Stimulated activated CD8-positive, alpha-beta memory T cell treated with anti-CD3 and anti-CD28 coated beads, Interleukin-7, amount 100 ng/mL, for 24 hours (primary cell): Measurements from ENCODE around the gene HAS3.
A peak's percentile ranks its signal among the peaks of the same experiment; 100 is the strongest.

Experiments
- DNase-seq: peaks from one replicate; pipeline ENCODE4 v3.0.0-alpha.2; 2020; ENCODE audit warnings: low read depth

HAS3 gene

GRCh38 chr16:69089091-69089910 lies 16.2 kb upstream of the HAS3 start:
- DNase-seq, result no peak

- DNase-seq, result no peak
These were observed 11.5 kb upstream of the HAS3 start for GRCh38 chr16:69093974-69094373.

DNA sequence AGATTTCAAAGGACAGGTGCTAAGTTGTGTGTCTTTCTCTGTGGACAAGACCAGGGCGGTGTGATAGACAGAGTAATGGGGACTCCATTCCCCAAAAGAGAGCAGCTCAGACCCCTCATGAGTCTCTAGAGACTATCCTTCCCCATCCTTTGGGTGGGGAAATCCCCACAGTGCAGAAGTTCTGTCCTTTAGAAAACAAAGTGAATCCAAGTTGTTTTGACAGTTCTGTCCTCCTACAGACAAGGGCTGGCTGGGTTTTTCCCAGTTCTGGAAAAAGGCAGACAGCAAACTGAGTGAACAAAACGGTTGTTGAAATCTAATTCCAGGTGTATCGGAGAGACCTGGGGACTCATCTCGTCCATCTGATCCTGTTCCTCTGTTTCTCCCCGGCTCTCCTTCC lies 11.0 kb upstream of the HAS3 start:
- DNase-seq, result no peak

- DNase-seq, result no peak
These were observed 10.3 kb upstream of the HAS3 start for GRCh38 chr16:69095193-69095592.

- no peak for DNase-seq
These were observed 5.3 kb upstream of the HAS3 start for GRCh38 chr16:69100071-69100691.

GRCh38 chr16:69106491-69107315 lies 1.2 kb downstream of the HAS3 start:
- no peak for DNase-seq

- no peak for DNase-seq
These were observed 2.0 kb downstream of the HAS3 start for GRCh38 chr16:69107316-69107962.

DNA sequence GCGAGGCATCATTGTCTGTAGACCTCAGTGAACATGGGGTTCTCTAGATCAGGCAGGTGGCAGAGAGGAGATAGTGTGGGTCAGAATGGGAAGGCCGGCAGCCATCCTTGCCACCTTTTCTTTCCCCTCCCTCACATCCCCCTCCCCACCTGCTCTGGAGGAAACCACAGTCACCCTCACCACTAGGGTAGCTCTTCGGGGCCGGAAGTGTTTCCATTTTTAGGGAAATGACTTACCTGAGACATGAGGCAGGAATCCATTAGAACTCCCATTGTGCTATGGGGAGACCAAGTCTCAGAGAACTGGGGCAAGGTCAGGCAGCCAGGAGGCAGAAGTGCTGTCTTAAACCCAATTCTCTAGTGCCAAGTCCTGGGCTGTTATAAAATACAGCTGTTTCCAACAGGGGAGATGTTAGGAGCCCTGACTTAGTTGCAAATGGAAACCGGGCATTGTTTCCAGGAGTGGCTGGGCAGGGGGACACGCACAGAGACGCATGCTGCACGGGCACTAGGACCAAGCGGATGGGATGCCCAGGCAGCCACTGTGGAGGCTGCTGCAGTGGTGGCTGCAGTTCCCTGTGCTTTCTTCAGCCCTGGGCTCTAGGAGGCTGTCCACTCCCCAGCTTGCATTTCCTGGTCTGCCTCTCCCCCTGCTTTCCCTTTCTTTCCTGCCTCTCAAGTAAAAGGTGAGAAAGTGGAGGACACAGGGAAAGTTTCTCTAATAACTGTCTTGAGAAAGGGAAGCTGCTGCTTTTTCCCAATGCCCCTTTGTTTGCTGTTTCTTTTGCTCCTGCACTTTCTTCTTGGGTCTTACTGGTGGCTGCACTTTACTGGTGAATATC lies 2.8 kb downstream of the HAS3 start:
- DNase-seq, result no peak

GRCh38 chr16:69108905-69109252 lies 3.4 kb downstream of the HAS3 start:
- no peak for DNase-seq

- no peak for DNase-seq
These were observed 4.2 kb downstream of the HAS3 start for GRCh38 chr16:69109486-69110270.

GRCh38 chr16:69110406-69110805 lies 5.0 kb downstream of the HAS3 start:
- DNase-seq, result no peak

DNA sequence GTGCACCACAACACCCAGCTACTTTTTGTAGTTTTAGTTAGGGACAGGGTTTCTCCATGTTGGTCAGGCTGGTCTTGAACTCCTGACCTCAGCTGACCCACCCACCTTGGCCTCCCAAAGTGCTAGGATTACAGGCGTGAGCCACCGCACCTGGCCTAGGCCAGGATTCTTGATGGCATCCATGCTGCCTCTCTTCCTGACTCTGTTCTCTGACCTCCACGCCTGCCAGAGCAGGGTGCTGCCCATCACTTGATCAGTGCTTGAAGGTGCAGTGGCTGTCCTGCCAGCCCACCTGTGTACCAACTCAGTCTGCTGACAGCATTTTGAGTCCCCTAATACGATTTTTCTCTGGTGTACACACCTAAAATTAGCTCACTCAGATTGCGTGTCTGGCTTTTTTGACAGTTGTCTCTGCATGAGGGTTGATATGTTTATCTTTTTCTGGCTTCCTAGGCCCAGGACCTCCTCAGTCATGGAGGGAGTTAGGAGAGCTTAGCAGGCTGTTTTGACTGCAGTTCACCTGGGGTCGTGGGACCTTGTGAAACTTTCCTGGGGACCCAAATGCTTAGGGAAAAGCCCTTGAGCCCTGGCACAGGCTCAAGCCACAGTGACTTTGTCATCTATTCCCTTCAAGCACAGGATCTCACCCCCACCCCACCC lies 5.9 kb downstream of the HAS3 start:
- DNase-seq, result no peak

GRCh38 chr16:69111876-69112230 lies 6.4 kb downstream of the HAS3 start:
- DNase-seq, result no peak

GRCh38 chr16:69112285-69113129 lies 7.1 kb downstream of the HAS3 start:
- DNase-seq, result peak; percentile 28

- no peak for DNase-seq
These were observed 7.8 kb downstream of the HAS3 start for GRCh38 chr16:69113216-69113615.

- no peak for DNase-seq
These were observed 9.0 kb downstream of the HAS3 start for GRCh38 chr16:69114346-69114975.

GRCh38 chr16:69114976-69115355 lies 9.5 kb downstream of the HAS3 start:
- no peak for DNase-seq

GRCh38 chr16:69115361-69115760 lies 9.9 kb downstream of the HAS3 start:
- no peak for DNase-seq

- DNase-seq, result no peak
These were observed 10.4 kb downstream of the HAS3 start for GRCh38 chr16:69115837-69116236.
